Neural cell (in vitro differentiated cells): ENCODE results near the gene CYB5A. TPM values are rescaled to one million over a fixed set of nuclear protein-coding genes. Genes with fewer than 3 reads are reported as not detected.

Experiments used
- H2AFZ ChIP-seq: fragments of 200-600, 300-800 bp; sonication (generic), shearing (Covaris generic); 2 replicates; pipeline ENCODE4 v1.6.0; 2014; ENCODE audit warnings: low read depth, mild to moderate bottlenecking, antibody characterized with exemption, low read length, moderate library complexity
- H3F3A ChIP-seq: fragments of 200-600 bp; shearing (Covaris generic); 2 replicates; pipeline ENCODE4 v1.6.1; 2016; ENCODE audit warnings: mild to moderate bottlenecking, moderate library complexity, mixed read lengths, antibody characterized with exemption, low read length; ENCODE audit not compliant: insufficient read depth, poor library complexity, severe bottlenecking
- H3K27ac ChIP-seq: fragments of 200-600, 300-800 bp; sonication (generic), shearing (Covaris generic); 2 replicates; pipeline ENCODE4 v1.5.1; 2014; ENCODE audit warnings: mild to moderate bottlenecking, low read length, moderate library complexity
- H3K27me3 ChIP-seq: fragments of 300-800, 200-600 bp; sonication (generic), shearing (Covaris generic); 2 replicates; pipeline ENCODE4 v1.6.0; 2014; ENCODE audit warnings: mild to moderate bottlenecking, low read depth, low read length, moderate library complexity; ENCODE audit not compliant: insufficient read depth
- H3K36me3 ChIP-seq: fragments of 300-800, 200-600 bp; sonication (generic), shearing (Covaris generic); 2 replicates; pipeline ENCODE4 v1.5.1; 2014; ENCODE audit warnings: mild to moderate bottlenecking, antibody characterized with exemption, low read length, moderate library complexity; ENCODE audit not compliant: insufficient read depth
- H3K4me2 ChIP-seq: fragments of 300-800, 200-600 bp; sonication (generic), shearing (Covaris generic); 2 replicates; pipeline ENCODE4 v1.6.0; 2014; ENCODE audit warnings: mild to moderate bottlenecking, low read length
- H3K4me3 ChIP-seq: fragments of 300-800, 200-600 bp; sonication (generic), shearing (Covaris generic); 2 replicates; pipeline ENCODE4 v1.5.1; 2014; ENCODE audit warnings: mild to moderate bottlenecking, low read length, moderate library complexity
- H3K79me2 ChIP-seq: fragments of 200-600 bp; shearing (Covaris generic); replicated peaks from 2 replicates; pipeline ENCODE4 v1.6.0; 2014; ENCODE audit warnings: mild to moderate bottlenecking, low read length, moderate library complexity; ENCODE audit not compliant: insufficient read depth
- H3K9ac ChIP-seq: fragments of 300-800, 200-600 bp; sonication (generic), shearing (Covaris generic); 2 replicates; pipeline ENCODE4 v1.6.1; 2016; ENCODE audit warnings: mild to moderate bottlenecking, low read length, mixed read lengths
- H3K9me2 ChIP-seq: fragments of 200-600 bp; shearing (Covaris generic); 2 replicates; pipeline ENCODE4 v1.6.1; 2016; ENCODE audit warnings: mild to moderate bottlenecking, low read length, mixed read lengths; ENCODE audit not compliant: insufficient read depth
- H3K9me3 ChIP-seq: fragments of 200-600, 300-800 bp; sonication (generic), shearing (Covaris generic); 2 replicates; pipeline ENCODE4 v1.6.1; 2016; ENCODE audit warnings: mild to moderate bottlenecking, mixed run types, low read length, moderate library complexity, mixed read lengths
- H4K20me1 ChIP-seq: fragments of 200-600 bp; shearing (Covaris generic); 2 replicates; pipeline ENCODE4 v1.6.1; 2016; ENCODE audit warnings: mild to moderate bottlenecking, mixed run types; ENCODE audit not compliant: insufficient read depth
- CTCF ChIP-seq: fragments of 450-650 bp; IDR thresholded peaks from 2 replicates; pipeline ENCODE4 v1.5.1; 2014; ENCODE audit warnings: antibody characterized with exemption, mild to moderate bottlenecking, moderate library complexity; ENCODE audit not compliant: poor library complexity, severe bottlenecking
- EP300 ChIP-seq: fragments of 450-650 bp; conservative IDR thresholded peaks from 2 replicates; pipeline ENCODE4 v1.6.1; 2014; ENCODE audit warnings: antibody characterized with exemption, mild to moderate bottlenecking, moderate library complexity; ENCODE audit not compliant: poor library complexity, severe bottlenecking
- EZH2 ChIP-seq: fragments of 200-600, 300-800 bp; shearing (Covaris generic), sonication (generic); IDR thresholded peaks from 2 replicates; pipeline ENCODE4 v1.6.1; 2014; ENCODE audit warnings: antibody characterized with exemption, low read length, borderline replicate concordance, mild to moderate bottlenecking; ENCODE audit not compliant: insufficient read depth, poor library complexity, severe bottlenecking
- MXI1 ChIP-seq: fragments of 450-650 bp; conservative IDR thresholded peaks from 2 replicates; pipeline ENCODE4 v1.6.1; 2014; ENCODE audit warnings: antibody characterized with exemption, mild to moderate bottlenecking; ENCODE audit not compliant: poor library complexity, severe bottlenecking
- POLR2AphosphoS5 ChIP-seq: IDR thresholded peaks from 2 replicates; pipeline ENCODE4 v1.6.1; 2012
- RAD21 ChIP-seq: fragments of 450-650 bp; conservative IDR thresholded peaks from 2 replicates; pipeline ENCODE4 v1.6.1; 2014; ENCODE audit warnings: antibody characterized with exemption, mild to moderate bottlenecking, moderate library complexity
- SMC3 ChIP-seq: fragments of 450-650 bp; conservative IDR thresholded peaks from 2 replicates; pipeline ENCODE4 v1.6.1; 2014; ENCODE audit warnings: antibody characterized with exemption, mild to moderate bottlenecking, moderate library complexity; ENCODE audit not compliant: poor library complexity
- TAF1 ChIP-seq: IDR thresholded peaks from 2 replicates; pipeline ENCODE4 v1.6.1; 2012; ENCODE audit warnings: low read depth
- polyA plus RNA-seq: library from polyadenylated mRNA; depleted of rRNA; stranded (reverse); fragments of >200 nt; gene quantifications from 2 replicates; pipeline ENCODE4 v1.2.3, GENCODE V29; 2014
- TF ChIP-seq, protein P1 (sequence below): IDR thresholded peaks from 2 replicates; pipeline ENCODE4 v1.6.1; 2012; ENCODE audit warnings: borderline replicate concordance

Gene CYB5A
- polyA plus RNA-seq, 1 donor from 2014 or later, result 35.4 TPM

GRCh38 chr18:74274700-74275099 is 17.1 kb downstream of the CYB5A start:
- TF ChIP-seq MXI1, result no peak
- no peak for TF ChIP-seq EZH2
- no peak for TF ChIP-seq RAD21
- H3K9me3 ChIP-seq, result no peaks in the 10 kb centered on the region
- H4K20me1 ChIP-seq, result no peaks in the 10 kb centered on the region
- H3K4me3 ChIP-seq, result no peak overlapping the region
- H3K4me2 ChIP-seq, result no peak overlapping the region
- no peaks in the 10 kb centered on the region for H3K27me3 ChIP-seq
- H2AFZ ChIP-seq, result no peak overlapping the region
- H3K36me3 ChIP-seq, result no peaks in the 10 kb centered on the region
- no peaks in the 10 kb centered on the region for H3K9me2 ChIP-seq
- H3K27ac ChIP-seq, result no peak overlapping the region
- no peak overlapping the region for H3K9ac ChIP-seq
- no peaks in the 10 kb centered on the region for H3F3A ChIP-seq
- no peaks in the 10 kb centered on the region for H3K79me2 ChIP-seq

GRCh38 chr18:74273394-74273793 is 18.4 kb downstream of the CYB5A start:
- Histone ChIP-seq H3K27ac (no peak overlapping the region), H3K9me3 (no peaks in the 10 kb centered on the region), H3K4me2 (no peak overlapping the region), H3K36me3 (no peaks in the 10 kb centered on the region), H3F3A (no peaks in the 10 kb centered on the region), H4K20me1 (no peaks in the 10 kb centered on the region), H3K9ac (no peak overlapping the region), H3K9me2 (no peaks in the 10 kb centered on the region), H2AFZ (no peak overlapping the region), H3K4me3 (no peak overlapping the region), H3K79me2 (no peaks in the 10 kb centered on the region), H3K27me3 (no peaks in the 10 kb centered on the region)
- TF ChIP-seq RAD21, result no peak
- no peak for TF ChIP-seq POLR2AphosphoS5
- no peak for TF ChIP-seq SMC3
- TF ChIP-seq TAF1, result no peak
- TF ChIP-seq EP300, result no peak
- TF ChIP-seq EZH2, result no peak
- no peak for TF ChIP-seq CTCF
- TF ChIP-seq, protein P1, sequence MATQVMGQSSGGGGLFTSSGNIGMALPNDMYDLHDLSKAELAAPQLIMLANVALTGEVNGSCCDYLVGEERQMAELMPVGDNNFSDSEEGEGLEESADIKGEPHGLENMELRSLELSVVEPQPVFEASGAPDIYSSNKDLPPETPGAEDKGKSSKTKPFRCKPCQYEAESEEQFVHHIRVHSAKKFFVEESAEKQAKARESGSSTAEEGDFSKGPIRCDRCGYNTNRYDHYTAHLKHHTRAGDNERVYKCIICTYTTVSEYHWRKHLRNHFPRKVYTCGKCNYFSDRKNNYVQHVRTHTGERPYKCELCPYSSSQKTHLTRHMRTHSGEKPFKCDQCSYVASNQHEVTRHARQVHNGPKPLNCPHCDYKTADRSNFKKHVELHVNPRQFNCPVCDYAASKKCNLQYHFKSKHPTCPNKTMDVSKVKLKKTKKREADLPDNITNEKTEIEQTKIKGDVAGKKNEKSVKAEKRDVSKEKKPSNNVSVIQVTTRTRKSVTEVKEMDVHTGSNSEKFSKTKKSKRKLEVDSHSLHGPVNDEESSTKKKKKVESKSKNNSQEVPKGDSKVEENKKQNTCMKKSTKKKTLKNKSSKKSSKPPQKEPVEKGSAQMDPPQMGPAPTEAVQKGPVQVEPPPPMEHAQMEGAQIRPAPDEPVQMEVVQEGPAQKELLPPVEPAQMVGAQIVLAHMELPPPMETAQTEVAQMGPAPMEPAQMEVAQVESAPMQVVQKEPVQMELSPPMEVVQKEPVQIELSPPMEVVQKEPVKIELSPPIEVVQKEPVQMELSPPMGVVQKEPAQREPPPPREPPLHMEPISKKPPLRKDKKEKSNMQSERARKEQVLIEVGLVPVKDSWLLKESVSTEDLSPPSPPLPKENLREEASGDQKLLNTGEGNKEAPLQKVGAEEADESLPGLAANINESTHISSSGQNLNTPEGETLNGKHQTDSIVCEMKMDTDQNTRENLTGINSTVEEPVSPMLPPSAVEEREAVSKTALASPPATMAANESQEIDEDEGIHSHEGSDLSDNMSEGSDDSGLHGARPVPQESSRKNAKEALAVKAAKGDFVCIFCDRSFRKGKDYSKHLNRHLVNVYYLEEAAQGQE, result no peak
- TF ChIP-seq MXI1, result no peak

- Histone ChIP-seq H3K9me2 (no peaks in the 10 kb centered on the region), H4K20me1 (no peaks in the 10 kb centered on the region), H3K27ac (no peak overlapping the region), H3K9ac (no peak overlapping the region), H3F3A (no peaks in the 10 kb centered on the region), H3K79me2 (no peaks in the 10 kb centered on the region), H3K4me3 (no peak overlapping the region), H3K9me3 (no peaks in the 10 kb centered on the region), H3K27me3 (no peaks in the 10 kb centered on the region), H3K36me3 (no peaks in the 10 kb centered on the region), H2AFZ (no peak overlapping the region), H3K4me2 (no peak overlapping the region)
- TF ChIP-seq, protein P1, result no peak
Measured at GRCh38 chr18:74271635-74272034, 20.1 kb downstream of the CYB5A start.
